OCI-M2 (cell line): ENCODE data around the gene SLC7A10.

ENCODE experiments used
- DNase-seq: peaks from one replicate; lab custom pipeline; 2025; ENCODE audit not compliant: unreplicated experiment; lab: John Stamatoyannopoulos, UW

Gene SLC7A10

GRCh38 chr19:33255781-33256180, 30.1 kb upstream of the SLC7A10 start:
- no peak for DNase-seq

- no peak for DNase-seq
Measured at GRCh38 chr19:33254245-33254824, 28.7 kb upstream of the SLC7A10 start.

- no peak for DNase-seq
Measured at GRCh38 chr19:33252971-33253370, 27.3 kb upstream of the SLC7A10 start.

DNA sequence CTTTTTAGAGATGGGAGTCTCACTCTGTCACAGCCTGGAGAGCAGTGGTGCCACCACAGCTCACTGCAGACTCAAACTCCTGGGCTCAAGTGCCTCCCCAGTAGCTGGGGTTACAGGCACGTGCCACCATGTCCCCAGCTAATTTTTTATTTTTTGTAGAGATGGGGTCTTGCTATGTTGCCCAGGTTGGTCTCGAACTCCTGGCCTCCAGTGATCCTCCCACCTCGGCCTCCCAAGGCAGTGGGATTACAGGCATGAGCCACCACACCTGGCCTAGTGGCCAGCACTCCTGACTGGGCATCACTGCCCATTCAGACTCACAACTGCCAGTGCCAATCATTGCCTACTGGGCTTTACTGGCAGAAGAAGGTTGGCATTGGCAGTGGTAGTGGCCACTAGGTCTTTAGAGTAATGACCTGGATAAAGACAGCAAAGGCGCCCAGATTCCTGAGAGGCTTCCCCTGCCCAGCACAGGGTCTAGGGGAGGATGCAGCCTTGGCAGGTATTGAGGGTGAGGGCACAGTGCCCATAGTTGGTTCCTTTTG, 26.8 kb upstream of the SLC7A10 start:
- DNase-seq = no peak

- no peak for DNase-seq
Measured at GRCh38 chr19:33251526-33252090, 26.0 kb upstream of the SLC7A10 start.

DNA sequence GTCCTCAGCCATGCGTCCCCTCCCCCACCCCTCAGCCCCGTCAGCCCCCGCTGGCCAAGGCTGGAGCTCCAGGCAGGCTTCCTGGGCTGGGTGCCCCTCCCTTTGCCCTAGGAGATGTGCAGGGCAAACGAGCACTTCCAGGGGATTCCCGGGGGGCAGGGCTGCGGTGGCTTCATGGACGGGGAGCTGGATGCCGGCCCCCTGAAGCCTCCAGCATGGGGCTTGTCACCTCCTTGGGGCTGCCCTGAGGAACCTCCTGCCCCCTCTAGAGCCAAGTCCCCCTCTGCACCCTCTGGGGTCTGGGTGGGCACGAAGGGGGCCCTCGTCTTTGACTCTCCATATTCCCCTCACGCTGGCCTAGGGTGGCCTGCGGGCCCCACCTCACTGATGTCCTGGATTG, 25.4 kb upstream of the SLC7A10 start:
- no peak for DNase-seq

GRCh38 chr19:33250500-33250899, 24.9 kb upstream of the SLC7A10 start:
- no peak for DNase-seq

DNA sequence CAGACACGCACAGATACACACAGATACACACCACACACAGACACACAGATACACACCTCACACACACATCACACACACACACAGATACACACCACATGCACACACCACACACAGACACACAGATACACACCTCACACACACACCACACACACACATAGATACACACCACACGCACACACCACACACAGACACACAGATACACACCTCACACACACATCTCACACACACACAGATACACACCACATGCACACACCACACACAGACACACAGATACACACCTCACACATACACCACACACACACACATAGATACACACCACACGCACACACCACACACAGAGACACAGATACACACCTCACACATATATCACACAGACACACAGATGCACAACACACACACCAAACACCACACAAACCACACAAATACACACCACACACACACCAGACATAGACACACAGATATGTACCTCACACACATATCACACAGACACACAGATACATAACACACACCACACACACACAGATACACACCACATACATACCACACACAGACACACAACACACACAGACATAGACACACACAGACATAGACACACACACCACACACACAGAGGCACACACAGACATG, 24.2 kb upstream of the SLC7A10 start:
- no peak for DNase-seq

DNA sequence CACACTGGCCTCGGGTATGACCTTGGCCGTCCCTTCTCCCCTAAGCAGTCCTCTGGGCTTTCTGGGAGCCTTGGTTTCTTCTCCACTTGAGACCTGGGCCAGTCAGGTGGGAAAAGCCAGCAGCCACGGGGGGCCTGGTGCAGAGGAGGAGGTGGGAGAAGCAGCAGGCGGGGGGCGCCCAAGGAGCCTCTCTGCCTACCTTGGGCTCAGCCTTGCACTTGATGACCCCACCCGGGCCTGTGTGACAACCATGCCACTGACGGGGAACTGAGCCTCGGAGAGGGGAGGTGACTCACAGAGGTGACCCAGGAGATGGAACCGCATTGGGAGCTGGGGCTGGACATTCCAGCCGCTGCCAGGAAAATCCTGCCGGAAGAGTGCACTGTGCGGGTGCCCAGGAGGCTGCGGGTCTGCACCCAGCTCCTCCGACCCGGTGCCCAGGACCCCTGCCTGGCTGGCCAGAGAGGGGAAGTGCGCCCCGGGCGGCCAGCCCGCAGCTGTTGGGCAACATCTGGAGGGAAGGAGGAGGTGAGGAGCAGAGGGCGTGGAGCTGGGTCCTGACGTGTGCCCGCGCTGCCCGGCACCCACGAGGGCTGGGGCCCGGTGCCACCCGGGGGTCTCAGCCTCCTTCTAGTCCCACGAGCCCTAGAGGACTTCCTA, 23.4 kb upstream of the SLC7A10 start:
- DNase-seq = no peak

GRCh38 chr19:33248553-33248953, 22.9 kb upstream of the SLC7A10 start:
- no peak for DNase-seq

DNA sequence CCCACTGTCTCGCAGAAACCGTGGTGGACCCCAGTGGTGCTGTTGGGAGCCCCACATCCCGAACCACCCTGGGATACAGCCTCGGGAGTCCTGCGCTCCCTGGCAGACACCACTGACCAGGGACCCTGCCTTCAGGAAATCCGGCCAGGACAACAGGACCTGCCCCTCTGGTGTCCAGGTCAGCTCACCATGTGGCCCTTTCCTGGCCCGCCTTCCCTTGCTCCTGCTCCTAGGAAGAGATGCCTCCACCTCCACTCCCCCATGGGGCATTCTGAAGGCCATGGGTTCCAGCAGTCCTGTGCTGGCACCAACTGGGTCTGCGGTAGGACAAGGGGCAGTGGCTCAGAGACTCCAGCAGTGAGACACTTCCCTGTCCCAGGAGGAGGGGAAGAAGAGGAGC, 22.5 kb upstream of the SLC7A10 start:
- no peak for DNase-seq

DNA sequence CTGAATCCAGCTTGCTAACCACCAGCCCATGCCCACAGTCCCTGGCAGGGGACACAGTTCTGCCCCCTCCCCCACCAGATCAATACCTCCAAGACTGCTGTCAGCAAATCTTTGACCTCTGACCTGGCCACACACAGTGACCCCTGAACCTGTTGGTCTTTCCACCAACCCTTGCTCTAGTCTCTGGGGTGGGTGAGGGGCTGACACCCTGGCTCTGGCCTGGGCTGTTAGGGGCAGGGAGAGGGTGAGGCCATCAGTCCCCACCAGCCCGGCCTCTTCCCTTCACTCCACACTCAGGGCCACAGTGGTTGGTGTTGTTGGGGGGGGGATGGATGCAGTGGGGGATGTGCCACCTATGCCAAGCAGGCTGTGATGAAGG, 21.8 kb upstream of the SLC7A10 start:
- no peak for DNase-seq

DNA sequence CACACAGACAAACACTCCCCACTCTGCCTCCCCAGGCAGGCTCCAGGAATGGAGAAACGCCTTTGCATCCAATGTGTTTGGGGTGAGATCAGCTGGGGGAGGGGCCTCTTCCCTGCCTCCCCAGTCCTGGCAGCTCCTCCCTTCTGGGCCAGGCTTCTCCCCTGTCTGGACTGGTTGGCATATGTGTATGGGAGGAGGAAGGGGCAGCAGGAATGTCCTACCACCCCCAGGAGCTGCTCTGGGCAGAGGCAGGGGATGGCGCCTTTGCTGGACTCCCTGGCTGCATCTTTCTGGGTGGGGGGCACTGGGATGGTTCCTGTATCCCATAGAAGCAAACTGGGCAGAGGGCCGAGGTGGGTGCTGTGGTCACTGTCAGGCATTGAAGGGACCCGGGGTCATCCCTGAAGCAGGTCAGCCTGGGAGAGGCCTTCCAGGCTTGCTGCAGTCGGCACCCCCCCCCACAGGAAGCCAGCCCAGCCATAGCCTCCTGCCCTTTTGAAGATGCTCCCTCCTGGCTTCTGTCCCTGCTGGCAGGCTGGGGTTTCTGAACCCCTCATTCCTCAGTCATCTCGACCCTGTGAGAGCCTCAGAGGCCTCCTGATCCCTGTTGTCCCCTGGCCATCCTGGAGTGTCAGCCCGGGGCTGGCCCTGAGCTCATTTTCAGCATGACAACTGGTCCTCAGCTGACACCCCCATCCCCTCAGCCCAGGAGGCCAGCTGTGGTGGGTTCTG, 21.2 kb upstream of the SLC7A10 start:
- DNase-seq = no peak

- DNase-seq = no peak
Measured at GRCh38 chr19:33245948-33246708, 20.5 kb upstream of the SLC7A10 start.

DNA sequence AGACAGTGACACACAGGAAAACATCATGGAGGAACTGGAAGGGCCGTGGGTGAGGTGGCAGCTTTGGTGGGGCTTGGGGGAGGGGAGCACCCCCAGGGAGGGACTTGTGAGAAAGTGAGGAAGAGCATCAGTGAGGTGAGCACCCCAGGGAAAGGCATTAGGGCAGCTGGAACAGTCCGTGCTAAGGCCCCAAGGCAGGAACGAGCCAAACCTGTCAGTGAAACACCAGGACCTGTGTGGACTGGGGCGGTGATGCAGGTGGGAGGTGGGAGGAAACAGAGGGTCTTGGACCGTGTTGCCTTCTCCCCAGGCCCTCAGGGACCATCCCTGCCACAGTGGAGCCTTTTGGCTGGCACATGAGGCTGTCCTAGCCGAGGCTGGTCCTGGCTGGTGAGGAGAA, 17.3 kb upstream of the SLC7A10 start:
- no peak for DNase-seq

GRCh38 chr19:33242131-33242530, 16.5 kb upstream of the SLC7A10 start:
- no peak for DNase-seq

DNA sequence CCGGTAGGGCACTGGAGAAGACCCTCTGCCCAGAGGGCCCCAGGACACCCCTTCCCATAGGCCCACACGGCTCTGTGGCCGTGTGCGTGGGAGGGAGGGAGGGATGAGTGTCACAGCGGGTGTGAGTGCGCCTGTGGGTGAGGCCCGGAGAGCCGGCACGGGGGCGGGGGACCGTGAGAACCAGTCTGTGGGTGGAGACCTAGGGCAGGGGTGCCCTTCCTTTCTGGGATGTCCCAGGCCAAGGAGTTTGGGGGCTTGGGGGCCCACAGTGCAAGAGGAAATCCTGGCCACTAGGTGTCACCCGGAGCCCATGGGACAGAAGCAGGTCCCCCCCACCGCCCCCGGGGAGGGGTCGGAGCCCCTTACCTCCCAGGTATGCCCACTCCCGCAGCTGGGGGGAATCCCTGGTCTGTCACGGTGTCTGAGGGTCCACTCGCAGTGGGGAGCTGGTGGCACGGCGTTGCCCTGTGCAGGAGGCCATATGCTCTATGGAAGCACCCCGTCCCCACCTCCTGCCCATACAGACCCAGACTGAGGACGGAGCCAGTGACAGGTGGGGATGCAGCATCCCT, 16.0 kb upstream of the SLC7A10 start:
- no peak for DNase-seq

DNA sequence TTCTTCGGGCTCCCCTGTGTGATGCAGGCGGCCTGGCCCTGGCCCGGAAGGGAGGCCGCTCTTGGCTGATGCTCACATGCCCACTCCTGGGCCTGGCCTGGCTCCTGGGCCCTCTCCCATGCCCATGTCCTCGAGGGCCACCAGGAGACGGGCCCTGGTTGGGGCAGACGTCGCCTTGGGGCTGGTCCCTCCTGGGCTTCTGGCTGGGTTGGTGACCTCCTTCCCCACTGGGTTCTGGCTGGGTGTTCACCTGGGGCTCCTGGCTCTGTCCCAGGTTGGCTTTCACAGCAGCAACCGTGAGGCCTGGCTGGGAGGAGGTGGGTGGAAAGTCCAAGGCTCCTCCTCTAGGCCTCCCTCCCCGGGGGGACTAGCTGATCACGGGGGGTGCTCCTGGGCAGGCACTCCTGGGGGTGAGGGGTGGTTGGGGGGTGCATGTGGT, 15.5 kb upstream of the SLC7A10 start:
- DNase-seq = no peak

DNA sequence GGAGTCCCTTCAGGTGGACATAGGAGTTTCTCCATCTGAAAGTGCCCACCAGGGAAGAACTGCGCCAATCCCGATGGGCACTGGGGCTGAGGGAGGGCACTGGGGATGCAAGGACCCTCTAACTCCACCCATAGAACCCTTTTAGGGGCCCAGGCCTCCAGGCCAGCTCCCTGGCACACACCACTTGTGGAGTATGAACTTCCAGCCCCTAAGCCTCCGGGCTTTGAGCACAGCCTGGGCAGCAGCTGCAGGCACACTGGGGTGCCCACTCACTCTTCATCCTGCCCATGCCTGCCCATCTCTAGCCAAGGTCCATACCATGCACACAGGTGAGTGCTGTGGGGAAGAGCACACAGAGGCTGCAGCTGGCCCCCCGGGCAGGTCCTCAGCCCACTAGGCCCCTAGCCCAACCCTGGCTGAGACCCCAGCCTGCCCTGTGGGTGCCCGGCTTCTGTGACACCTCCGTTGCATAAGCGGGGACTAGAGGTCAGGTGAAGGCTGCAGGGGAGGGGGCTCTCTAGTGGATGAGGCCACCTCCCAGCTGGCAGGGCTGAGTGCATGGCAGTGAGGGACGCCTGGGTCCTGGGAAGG, 14.6 kb upstream of the SLC7A10 start:
- no peak for DNase-seq
